ENCODE measurements around the gene PRPF40B. TPM values are rescaled to one million over a fixed set of nuclear protein-coding genes. Genes with fewer than 3 reads are reported as not detected.

Gene PRPF40B
- total RNA-seq, 2 donors from 2014 or later, result 21.9 to 31.4 TPM

- H3K9me3 ChIP-seq, result no peaks in the 10 kb centered on the region
- H3K27me3 ChIP-seq (replicated peaks; ENCODE audit: insufficient read depth), result no peaks in the 10 kb centered on the region
- DNase-seq (ENCODE audit: low spot score) (no peak), ATAC-seq (ENCODE audit: insufficient number of reproducible peaks, low FRiP score, low read depth) (no peak)
- no peak overlapping the region for H3K4me3 ChIP-seq
- peaks cover 0 to 3% of the 10 kb centered on the region in 2 donors for H3K4me1 ChIP-seq (ENCODE audit: control insufficient read depth in 1 of 2, low read depth in 2 of 2)
- TF ChIP-seq CTCF (IDR thresholded peaks at IDR 0.05), result no peak
- H3K27ac ChIP-seq, result no peak overlapping the region
- no peaks in the 10 kb centered on the region for H3K36me3 ChIP-seq
Measured at GRCh38 chr12:49582201-49582600, 41.2 kb upstream of the PRPF40B start.

GRCh38 chr12:49582850-49583249 lies 40.5 kb upstream of the PRPF40B start:
- ATAC-seq (ENCODE audit: insufficient number of reproducible peaks, low FRiP score, low read depth), result no peak

GRCh38 chr12:49583366-49584094 lies 39.8 kb upstream of the PRPF40B start:
- no peak for TF ChIP-seq CTCF (IDR thresholded peaks at IDR 0.05)
- no peak for ATAC-seq (ENCODE audit: insufficient number of reproducible peaks, low FRiP score, low read depth)
- Histone ChIP-seq H3K9me3 (no peaks in the 10 kb centered on the region), H3K27me3 (replicated peaks; ENCODE audit: insufficient read depth) (no peaks in the 10 kb centered on the region), H3K4me1 (ENCODE audit: control insufficient read depth in 1 of 2, low read depth in 2 of 2) (peaks cover 0 to 3% of the 10 kb centered on the region in 2 donors), H3K36me3 (no peaks in the 10 kb centered on the region), H3K27ac (no peak overlapping the region), H3K4me3 (no peak overlapping the region)
- no peak for DNase-seq (ENCODE audit: low spot score)

More at GRCh38 chr12:49582850-49583249, 40.5 kb upstream of the PRPF40B start:
- no peak overlapping the region for H3K4me3 ChIP-seq
- TF ChIP-seq CTCF (IDR thresholded peaks at IDR 0.05), result no peak
- H3K36me3 ChIP-seq, result no peaks in the 10 kb centered on the region
- DNase-seq (ENCODE audit: low spot score), result no peak
- no peak overlapping the region for H3K27ac ChIP-seq
- H3K27me3 ChIP-seq (replicated peaks; ENCODE audit: insufficient read depth), result no peaks in the 10 kb centered on the region
- H3K4me1 ChIP-seq (ENCODE audit: control insufficient read depth in 1 of 2, low read depth in 2 of 2), result peaks cover 0 to 3% of the 10 kb centered on the region in 2 donors
- no peaks in the 10 kb centered on the region for H3K9me3 ChIP-seq

GRCh38 chr12:49584591-49584990 lies 38.8 kb upstream of the PRPF40B start:
- DNase-seq (ENCODE audit: low spot score) (no peak), ATAC-seq (ENCODE audit: insufficient number of reproducible peaks, low FRiP score, low read depth) (no peak)
- H3K4me1 ChIP-seq (ENCODE audit: control insufficient read depth in 1 of 2, low read depth in 2 of 2), result peaks cover 0 to 3% of the 10 kb centered on the region in 2 donors
- no peak overlapping the region for H3K27ac ChIP-seq
- no peaks in the 10 kb centered on the region for H3K36me3 ChIP-seq
- no peaks in the 10 kb centered on the region for H3K27me3 ChIP-seq (replicated peaks; ENCODE audit: insufficient read depth)
- H3K4me3 ChIP-seq, result no peak overlapping the region
- H3K9me3 ChIP-seq, result no peaks in the 10 kb centered on the region
- no peak for TF ChIP-seq CTCF (IDR thresholded peaks at IDR 0.05)

- Histone ChIP-seq H3K4me3 (no peak overlapping the region), H3K36me3 (no peaks in the 10 kb centered on the region), H3K27ac (no peak overlapping the region), H3K27me3 (replicated peaks; ENCODE audit: insufficient read depth) (no peaks in the 10 kb centered on the region), H3K9me3 (no peaks in the 10 kb centered on the region), H3K4me1 (ENCODE audit: control insufficient read depth in 1 of 2, low read depth in 2 of 2) (peaks cover 0 to 3% of the 10 kb centered on the region in 2 donors)
- DNase-seq (ENCODE audit: low spot score) (no peak), ATAC-seq (ENCODE audit: insufficient number of reproducible peaks, low FRiP score, low read depth) (no peak)
- TF ChIP-seq CTCF (IDR thresholded peaks at IDR 0.05), result no peak
Measured at GRCh38 chr12:49585477-49586459, 37.6 kb upstream of the PRPF40B start.
